ENCODE results near the gene LPP. TPM values are rescaled to one million over a fixed set of nuclear protein-coding genes. Genes with fewer than 3 reads are reported as not detected.
A peak's percentile ranks its signal among the peaks of the same experiment; 100 is the strongest.

LPP gene
- total and polyA plus RNA-seq, 8 donors: 8.0 to 885 (median 305) TPM

- Histone ChIP-seq H3K36me3 (no peaks in the 10 kb centered on the region), H3K4me1 (no peaks in the 10 kb centered on the region), H3K9me3 (no peaks in the 10 kb centered on the region), H3K27me3 (no peaks in the 10 kb centered on the region), H3K27ac (peak overlapping the region in 1 of 5 donors; percentile 17), H3K4me3 (no peak overlapping the region)
- TF ChIP-seq POLR2A (IDR thresholded peaks at IDR 0.05): no peak
- no peak for TF ChIP-seq CTCF (IDR thresholded peaks at IDR 0.05)
- intact Hi-C loops (cut with DNase I; ENCODE audit: low total_unique reads): no loop called here
- WGBS, 5 donors: 36 to 69% (median 65%) methylated on average over 6 of the region's 6 CpGs
- DNase-seq: peak in 1 of 2 donors; percentile 41
Measured at GRCh38 chr3:188133646-188134045, 20.3 kb upstream of the LPP start.

- no peaks in the 10 kb centered on the region for H3K9me3 ChIP-seq
- H3K36me3 ChIP-seq: no peaks in the 10 kb centered on the region
- H3K4me1 ChIP-seq: no peaks in the 10 kb centered on the region
- WGBS, 5 donors: 78 to 91% (median 85%) methylated on average over 1 of the region's 1 CpG
- H3K27me3 ChIP-seq: no peaks in the 10 kb centered on the region
- intact Hi-C loops (cut with DNase I; ENCODE audit: low total_unique reads): no loop called here
- no peak for DNase-seq
- H3K4me3 ChIP-seq: no peak overlapping the region
- TF ChIP-seq POLR2AphosphoS5 (IDR thresholded peaks at IDR 0.05) (no peak), EP300 (IDR thresholded peaks at IDR 0.05) (no peak), CTCF (IDR thresholded peaks at IDR 0.05) (no peak), POLR2A (IDR thresholded peaks at IDR 0.05) (no peak)
- peak overlapping the region in 1 of 5 donors; percentile 17 for H3K27ac ChIP-seq
Measured at GRCh38 chr3:188134079-188134478, 19.9 kb upstream of the LPP start.

- Histone ChIP-seq H3K36me3 (no peaks in the 10 kb centered on the region), H3K27ac (no peak overlapping the region), H3K4me1 (no peaks in the 10 kb centered on the region), H3K4me3 (no peak overlapping the region), H3K27me3 (no peaks in the 10 kb centered on the region), H3K9me3 (no peaks in the 10 kb centered on the region)
- DNase-seq: no peak
- WGBS, 5 donors: 86 to 100% (median 91%) methylated on average over 1 of the region's 1 CpG
- intact Hi-C loops (cut with DNase I; ENCODE audit: low total_unique reads): no loop called here
- TF ChIP-seq EP300 (IDR thresholded peaks at IDR 0.05) (no peak), POLR2A (IDR thresholded peaks at IDR 0.05) (no peak), CTCF (IDR thresholded peaks at IDR 0.05) (no peak), POLR2AphosphoS5 (IDR thresholded peaks at IDR 0.05) (no peak)
Measured at GRCh38 chr3:188134856-188135255, 19.1 kb upstream of the LPP start.

GRCh38 chr3:188135271-188135670 lies 18.7 kb upstream of the LPP start:
- no peaks in the 10 kb centered on the region for H3K27me3 ChIP-seq
- no peak for DNase-seq
- H3K4me3 ChIP-seq: no peak overlapping the region
- H3K9me3 ChIP-seq: no peaks in the 10 kb centered on the region
- H3K27ac ChIP-seq: peak overlapping the region in 1 of 5 donors; percentile 18
- no peak for TF ChIP-seq EP300 (IDR thresholded peaks at IDR 0.05)
- TF ChIP-seq POLR2AphosphoS5 (IDR thresholded peaks at IDR 0.05): no peak
- TF ChIP-seq CTCF (IDR thresholded peaks at IDR 0.05): no peak
- no peak for TF ChIP-seq POLR2A (IDR thresholded peaks at IDR 0.05)
- intact Hi-C loops (cut with DNase I; ENCODE audit: low total_unique reads): no loop called here
- 78 to 85% (median 80%) methylated on average over 5 of the region's 5 CpGs for WGBS, 5 donors
- H3K4me1 ChIP-seq: no peaks in the 10 kb centered on the region
- no peaks in the 10 kb centered on the region for H3K36me3 ChIP-seq

Data from stomach (tissue), 9 donors.